SH-SY5Y (cell line): ENCODE results near the gene KCTD5.

Source experiments
- GATA2 ChIP-seq: IDR thresholded peaks from 2 replicates; pipeline ENCODE4 v1.6.1; 2011; ENCODE audit warnings: mild to moderate bottlenecking, low read depth, low read length
- GATA3 ChIP-seq: IDR thresholded peaks from 2 replicates; pipeline ENCODE4 v1.6.1; 2011; ENCODE audit warnings: low read depth, mild to moderate bottlenecking, low read length, moderate library complexity

KCTD5 gene

DNA sequence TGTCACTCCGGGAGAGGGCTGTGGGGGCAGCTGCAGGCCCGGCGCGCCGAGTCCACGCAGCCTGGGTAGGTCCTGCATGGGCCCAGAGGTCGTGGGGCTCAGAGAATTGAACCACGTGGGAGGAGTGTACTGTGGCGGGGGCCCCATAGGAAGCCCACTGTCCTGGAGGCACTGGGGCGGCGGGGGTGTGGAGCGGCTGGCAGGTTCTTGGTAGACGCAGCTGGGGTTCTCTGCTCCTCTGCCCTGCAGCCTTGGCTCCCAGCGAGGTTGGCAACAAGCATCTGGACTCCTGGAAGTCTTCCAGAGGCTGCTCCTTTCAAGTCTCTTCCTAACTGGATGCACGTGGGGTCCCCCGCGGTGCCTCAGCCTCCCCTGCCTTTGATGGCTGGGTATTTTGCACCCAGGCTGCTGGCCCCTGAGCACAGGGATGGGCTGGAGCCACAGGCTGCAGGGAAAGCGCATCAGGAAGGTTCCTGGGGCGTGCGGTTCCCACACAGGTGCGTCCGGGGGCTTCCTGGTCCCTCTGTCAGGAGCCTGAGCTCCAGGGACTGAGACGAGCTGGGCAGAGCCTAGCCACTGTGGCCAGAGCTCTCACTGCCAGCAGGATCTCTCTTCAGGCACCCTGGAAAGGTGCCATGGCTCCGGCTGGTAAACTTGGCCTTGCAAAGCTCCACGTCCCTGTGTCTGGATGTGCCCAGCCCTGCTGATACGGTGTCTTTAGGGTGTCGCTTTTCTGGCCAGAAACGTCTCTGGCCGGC lies 9.3 kb downstream of the KCTD5 start:
- TF ChIP-seq GATA2: no peak
- no peak for TF ChIP-seq GATA3

DNA sequence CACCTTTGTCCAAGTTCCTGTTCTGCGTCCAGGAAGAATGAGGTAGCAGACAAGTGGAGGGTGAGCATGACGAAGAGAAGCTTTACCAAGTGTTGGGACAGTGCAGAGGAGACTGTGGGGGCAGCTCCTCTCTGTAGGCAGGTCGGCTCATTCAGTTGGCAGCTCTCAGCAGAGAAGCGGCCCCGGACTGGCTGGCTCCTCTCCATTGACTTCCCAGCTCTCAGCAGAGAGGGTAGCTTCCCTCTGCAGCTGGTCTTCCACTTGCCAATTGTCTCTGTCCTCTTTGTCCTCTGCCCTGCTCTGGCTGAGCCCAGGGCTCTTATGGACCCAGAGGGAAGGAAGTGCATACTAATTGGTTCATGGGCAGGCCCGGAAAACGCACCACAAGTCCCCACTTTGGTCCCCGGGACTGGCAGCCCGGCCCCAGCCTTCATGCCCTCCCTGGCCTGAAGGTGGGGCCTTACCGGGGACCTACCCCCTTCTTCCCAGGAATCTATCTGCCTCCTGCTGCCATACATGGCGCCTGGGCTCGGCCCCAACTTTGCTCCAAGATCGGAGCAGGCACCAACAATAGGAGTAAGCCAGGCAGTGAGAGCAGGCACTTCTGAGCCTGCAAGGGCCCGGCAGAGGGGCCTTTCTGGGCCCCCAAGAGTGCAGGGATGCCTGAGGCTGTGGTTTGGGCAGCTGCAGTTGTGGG lies 10.1 kb downstream of the KCTD5 start:
- no peak for TF ChIP-seq GATA3
- TF ChIP-seq GATA2: no peak

DNA sequence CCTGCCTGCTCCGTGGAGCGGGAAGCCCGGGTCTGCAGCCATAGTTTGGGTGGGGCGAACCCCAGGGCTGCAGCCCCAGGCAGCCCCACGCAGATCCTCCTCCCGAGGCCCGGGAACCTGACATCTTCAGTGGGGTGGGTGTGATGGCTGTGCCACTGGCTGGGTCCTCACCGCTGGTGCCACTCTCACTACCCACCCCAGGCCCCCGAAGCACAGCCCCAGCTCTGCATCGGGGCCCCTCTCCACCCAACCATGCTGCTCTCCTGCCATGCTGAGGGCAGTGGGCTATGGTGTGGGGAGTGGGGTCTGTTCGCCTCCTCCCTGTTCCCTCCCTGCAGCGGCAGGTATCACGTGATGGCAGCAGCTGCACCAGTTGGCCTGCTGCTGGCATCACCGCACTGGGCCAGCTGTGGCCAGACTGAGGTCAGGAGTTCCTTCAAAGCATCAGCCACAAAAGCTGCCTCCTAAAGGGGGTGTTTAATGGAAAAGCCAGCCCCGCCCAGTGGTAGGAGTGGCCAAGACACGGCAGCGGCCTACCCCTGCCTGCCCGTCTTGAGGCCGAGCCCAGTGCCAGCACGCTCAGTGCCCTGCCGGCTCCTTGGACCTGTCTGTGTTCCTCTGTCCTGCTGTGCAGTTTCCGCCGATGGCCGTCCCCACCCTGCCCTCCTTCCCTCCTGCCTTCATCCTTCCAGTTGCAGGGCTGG lies 10.8 kb downstream of the KCTD5 start:
- TF ChIP-seq GATA3: no peak
- TF ChIP-seq GATA2: no peak

DNA sequence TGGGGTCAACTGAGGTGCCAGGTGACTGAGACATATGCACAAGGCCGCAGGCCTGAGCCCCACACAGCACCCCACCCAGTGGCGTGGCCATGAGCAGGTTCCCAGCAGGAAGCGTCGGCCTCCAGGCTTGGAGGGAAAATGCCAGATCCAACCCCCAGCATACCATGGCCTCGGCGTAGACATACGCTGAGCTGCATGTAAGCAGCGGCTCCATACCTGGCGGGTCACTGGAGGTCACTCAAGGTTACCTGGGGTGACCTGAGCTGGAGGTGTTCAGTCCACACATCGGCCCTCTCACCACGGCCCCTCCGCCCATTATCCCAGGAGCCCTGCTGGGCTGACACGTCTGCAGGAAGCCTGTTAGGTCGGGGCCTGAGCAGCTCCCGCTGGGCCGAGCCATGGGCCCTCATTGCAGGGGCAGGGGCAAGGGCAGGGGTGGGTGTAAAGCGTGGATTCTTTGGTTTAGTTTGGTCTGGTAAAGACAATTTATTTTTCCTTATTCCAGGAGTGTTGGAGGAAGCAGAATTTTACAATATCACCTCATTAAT lies 15.2 kb downstream of the KCTD5 start:
- TF ChIP-seq GATA2 (no peak), GATA3 (no peak)

DNA sequence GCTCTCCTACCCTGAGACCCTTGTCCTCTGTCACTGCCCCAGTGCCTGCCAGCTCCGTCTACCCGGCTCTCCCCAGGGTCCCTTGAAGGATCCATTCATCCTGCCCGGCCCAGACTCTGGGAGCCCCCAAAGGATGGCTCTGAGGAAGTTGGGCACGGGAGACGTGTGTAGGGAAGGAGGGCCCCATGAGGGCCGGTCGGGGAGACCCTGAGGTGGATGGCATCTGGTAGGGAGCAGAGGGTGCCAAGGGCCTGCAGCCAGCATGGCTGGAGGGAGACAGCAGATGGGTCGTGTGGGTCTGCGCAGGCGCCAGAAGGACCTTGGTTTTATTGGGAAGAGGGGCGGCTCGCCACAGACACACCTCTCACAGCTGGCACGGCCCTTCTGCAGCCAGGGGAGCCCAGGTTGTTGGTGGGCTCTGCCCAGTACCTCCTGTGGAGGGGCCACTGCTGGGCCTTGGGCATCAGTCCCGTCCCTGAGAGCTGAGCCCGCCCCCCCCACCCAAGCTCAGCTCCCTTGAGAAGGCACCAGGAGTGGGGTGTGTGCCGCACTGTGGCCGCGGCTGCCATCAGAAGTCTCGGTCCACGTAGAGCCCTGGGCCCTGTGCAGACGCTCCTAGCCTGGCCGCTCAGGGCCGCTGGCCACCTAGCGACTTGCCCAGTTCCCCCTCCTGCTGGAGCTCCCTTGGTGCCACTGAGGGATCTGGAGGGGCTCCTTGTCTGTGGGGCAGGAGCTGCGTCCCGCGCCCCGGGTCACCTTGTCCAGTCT lies 16.0 kb downstream of the KCTD5 start:
- no peak for TF ChIP-seq GATA2
- TF ChIP-seq GATA3: no peak

DNA sequence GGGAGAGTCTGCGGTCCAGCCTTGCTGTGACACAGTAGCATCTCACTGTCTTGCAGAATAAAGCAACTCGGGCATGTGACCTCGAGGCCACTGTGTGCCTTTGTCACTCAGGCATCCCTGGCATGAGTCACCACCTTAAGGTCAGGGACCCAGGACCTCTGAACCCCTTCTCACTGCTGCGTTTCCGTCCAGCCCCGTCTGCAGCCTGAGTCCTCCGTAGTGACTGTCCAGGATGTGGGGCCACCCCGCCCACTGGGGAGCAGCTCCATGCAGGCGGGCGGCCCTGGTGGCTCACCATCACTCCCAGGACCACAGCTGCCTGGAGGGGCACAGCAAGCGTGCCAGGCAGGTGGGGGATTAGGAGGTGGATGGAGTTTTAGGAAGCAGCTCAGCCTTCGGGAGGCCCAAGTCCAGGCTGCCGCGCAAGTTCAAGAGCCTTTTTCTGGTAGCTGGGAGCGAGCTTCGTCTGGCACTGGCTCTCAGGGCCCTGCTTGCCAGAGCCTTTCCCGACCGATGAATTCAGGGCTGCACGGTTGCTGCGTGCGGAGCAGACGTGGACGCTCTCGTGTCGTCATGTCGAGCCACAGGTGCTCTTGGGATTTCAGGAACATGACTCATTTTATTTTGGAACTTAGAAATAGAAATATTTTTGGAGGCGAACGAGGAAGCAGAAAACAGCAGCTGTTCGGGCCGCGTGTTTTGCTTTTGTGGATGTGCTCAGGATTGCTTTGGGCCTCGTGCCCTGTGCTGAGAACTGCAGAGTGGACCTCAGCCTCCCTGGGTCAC lies 16.8 kb downstream of the KCTD5 start:
- TF ChIP-seq GATA2: no peak
- no peak for TF ChIP-seq GATA3

DNA sequence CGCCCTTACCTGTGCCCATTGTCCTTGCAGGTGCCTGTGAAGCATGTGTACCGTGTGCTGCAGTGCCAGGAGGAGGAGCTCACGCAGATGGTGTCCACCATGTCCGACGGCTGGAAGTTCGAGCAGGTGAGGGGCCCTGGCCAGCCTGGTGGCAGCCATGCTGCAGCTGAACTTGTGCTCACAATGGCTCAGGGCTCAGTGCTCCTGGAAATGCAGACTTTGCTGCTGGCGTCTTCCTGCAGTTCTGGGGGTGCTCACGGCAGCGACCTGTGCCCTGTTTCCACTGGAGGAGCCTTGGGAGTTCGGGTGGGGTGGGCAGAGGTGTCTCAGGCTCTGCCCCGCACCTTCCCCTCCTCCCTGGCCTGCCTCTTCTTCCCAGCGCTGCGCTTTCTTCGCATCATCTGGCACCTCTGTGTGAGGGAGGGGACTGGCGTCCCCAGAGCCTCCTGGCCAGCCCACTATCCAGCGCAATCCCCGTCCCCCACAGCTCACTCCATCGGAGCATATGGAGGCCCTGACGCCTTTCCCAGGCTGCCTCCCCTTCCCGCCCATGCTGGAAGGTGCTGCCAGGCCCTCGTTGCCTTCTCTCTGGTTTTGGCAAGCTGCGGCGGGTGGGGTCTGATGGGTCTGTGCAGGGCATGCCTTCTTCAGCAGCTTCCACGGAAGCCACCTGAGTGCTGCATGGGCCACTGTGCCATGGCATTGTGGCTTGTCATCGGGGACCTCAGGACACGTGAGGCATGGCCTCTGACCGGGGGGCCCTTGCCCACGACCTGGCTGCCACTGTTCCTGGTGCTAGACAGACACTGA lies 17.7 kb downstream of the KCTD5 start:
- TF ChIP-seq GATA2 (no peak), GATA3 (no peak)

DNA sequence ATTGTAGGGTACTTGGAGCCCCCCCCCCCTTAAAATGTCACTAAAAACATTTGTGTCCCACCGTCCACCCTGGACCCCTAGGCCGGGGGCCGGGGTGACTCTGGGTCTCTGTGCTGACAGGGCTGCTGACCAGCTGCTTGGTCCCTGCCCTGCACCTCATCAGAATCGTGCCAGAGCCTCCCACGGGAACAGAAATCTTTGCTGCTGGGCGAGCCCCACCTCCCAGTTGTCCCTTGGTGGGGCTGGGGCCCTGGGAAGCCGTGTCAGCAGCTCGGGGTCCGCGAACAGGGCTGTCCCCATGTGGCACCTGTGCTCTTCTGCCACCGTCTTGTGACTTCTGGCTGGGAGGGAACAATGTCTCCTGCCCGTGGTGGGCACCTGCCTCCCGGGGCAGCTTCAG lies 18.5 kb downstream of the KCTD5 start:
- TF ChIP-seq GATA2: no peak
- TF ChIP-seq GATA3: no peak

DNA sequence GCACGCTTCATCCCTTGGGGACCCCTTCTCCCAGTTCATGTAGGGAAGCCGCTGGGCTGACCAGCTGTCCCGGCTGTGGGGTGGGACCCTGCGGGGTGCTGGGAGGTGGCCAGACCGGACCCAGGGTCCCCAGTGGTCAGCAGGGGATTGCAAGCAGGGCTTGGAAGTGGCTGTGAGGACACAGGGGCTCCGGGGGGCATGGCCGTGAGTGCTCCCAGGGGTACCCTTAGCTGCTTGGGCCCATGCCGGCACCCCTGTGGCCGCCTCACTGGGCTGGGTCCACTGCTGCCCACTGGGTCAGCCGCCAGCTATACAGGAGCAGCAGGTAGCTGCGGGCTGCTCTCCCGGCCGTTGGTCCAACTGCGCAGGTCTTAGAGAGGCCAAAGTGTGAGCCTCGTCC lies 18.9 kb downstream of the KCTD5 start:
- TF ChIP-seq GATA2 (no peak), GATA3 (no peak)

DNA sequence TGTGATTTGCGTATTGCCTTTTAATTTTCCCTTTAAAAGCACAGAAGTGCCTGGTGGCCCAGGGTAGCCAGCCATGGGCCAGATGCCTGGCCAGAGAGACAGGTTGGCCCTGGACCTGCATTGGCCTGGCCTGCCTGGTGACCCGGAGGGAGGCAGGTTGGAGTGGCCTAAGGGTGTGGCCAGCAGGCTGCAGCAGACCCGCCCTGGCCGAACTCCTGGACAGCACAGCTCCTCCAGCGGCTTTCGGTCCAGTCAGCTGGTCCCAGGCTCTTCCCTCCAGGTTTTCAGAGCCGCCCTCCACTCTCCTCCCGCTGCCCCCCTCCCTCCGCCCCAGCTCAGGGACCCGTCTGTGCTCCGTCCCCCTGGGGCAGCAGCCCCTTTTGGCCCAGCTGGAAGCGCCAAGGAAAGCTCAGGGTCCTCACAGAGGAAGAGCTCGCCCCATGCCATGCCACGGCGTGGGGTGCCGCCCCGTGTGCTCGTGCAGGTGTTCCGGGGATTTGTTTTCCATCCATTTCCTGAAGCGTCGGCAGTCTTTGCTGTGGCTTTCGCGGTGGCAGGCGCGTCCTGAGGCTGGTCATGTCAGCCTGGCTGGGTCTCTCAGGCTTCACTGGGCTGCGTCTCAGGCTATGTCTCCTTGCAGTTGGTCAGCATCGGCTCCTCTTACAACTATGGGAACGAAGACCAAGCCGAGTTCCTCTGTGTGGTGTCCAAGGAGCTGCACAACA lies 19.6 kb downstream of the KCTD5 start:
- no peak for TF ChIP-seq GATA2
- TF ChIP-seq GATA3: no peak

DNA sequence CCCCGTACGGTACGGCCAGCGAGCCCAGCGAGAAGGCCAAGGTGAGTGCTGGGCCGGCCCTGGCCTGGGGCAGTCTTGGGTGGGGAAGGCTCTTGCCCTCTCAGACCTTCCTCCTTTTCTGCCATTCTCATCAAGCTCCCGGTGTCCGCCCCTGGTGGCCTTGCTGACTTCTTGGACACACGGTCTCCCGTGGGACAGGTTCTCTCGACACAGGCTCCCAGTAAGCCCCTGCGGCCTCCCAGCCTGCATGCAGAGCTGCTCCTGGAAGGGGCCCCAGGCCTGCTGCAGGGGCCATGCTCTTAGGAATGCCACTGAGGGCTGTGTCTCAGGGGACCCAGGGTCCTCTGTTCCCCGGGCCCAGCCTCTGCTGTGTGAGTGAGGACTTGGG lies 20.1 kb downstream of the KCTD5 start:
- TF ChIP-seq GATA3 (no peak), GATA2 (no peak)

DNA sequence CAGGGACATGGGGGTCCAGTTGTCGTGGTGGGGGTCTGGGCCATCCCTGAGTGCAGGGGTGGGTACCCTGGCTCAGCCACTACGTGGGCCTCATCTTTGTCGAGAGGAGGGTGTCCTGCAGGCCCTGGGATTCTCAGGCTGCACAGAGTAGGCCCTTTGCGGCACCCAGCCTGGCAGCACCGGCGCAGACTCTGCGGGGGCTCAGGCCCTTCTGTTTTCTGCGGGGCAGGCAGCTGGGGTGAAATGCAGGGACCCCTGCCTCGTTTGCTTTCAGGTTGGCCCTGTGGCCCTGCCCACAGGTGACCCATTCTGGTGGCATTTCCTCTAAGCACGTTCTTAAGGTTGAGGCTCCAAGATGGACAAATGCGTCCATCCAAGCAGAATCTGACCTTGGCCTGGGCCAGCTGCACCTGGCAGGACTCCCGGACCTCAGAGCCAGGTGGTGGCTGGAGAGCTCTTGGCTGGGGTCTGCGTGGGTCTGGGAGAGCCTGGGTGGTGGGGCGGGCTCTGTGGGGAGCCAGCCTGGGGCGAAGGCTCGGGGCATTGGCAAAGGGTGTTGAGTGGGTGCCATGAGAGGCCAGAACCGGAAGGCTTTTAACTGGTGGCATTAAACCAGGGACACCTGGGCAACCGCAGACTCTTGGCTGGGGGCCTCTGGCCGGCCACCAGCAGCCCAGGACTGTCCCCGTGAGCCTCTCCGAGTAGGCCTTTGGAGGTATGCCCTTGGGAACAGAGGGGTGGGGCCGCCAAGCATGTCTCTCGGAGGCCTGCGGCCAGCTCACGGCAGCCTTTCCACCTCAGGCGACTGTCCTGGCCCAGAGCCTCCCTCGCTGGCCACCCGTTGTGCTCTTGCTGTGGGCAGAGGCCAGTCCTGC lies 20.8 kb downstream of the KCTD5 start:
- no peak for TF ChIP-seq GATA3
- no peak for TF ChIP-seq GATA2
